GM23338 (cell line): ENCODE measurements around the gene TTC3. TPM values are rescaled to one million over a fixed set of nuclear protein-coding genes. Genes with fewer than 3 reads are reported as not detected.

Experiments
- ATAC-seq: fragments of 200-7000 bp; cut with Tn5 transposase; 3 replicates; pipeline ENCODE4 v1.9.1; 2020
- DNase-seq: peaks from one replicate; pipeline ENCODE4 v3.0.0-alpha.2; 2015; ENCODE audit warnings: low spot score
- H2AFZ ChIP-seq: fragments of 200-600 bp; sonication (generic); 2 replicates; pipeline ENCODE4 v1.8.0; 2016; ENCODE audit warnings: antibody characterized with exemption, mild to moderate bottlenecking, moderate library complexity
- H3F3A ChIP-seq: fragments of 200-600 bp; sonication (generic); replicated peaks from 2 replicates; pipeline ENCODE4 v1.8.0; 2017; ENCODE audit warnings: antibody characterized with exemption, mixed run types, low read depth
- H3K27ac ChIP-seq: fragments of 200-600 bp; sonication (generic); 2 replicates; pipeline ENCODE4 v1.6.1; 2016; ENCODE audit warnings: low read depth
- H3K27me3 ChIP-seq: fragments of 200-600 bp; sonication (generic); 2 replicates; pipeline ENCODE4 v1.8.0; 2016; ENCODE audit warnings: mild to moderate bottlenecking, mixed run types, moderate library complexity; ENCODE audit not compliant: insufficient read depth
- H3K36me3 ChIP-seq: fragments of 200-600 bp; sonication (generic); 2 replicates; pipeline ENCODE4 v1.8.0; 2016; ENCODE audit warnings: mild to moderate bottlenecking; ENCODE audit not compliant: insufficient read depth
- H3K4me1 ChIP-seq: fragments of 200-600 bp; sonication (generic); 2 replicates; pipeline ENCODE4 v1.8.0; 2016; ENCODE audit warnings: mild to moderate bottlenecking, moderate library complexity; ENCODE audit not compliant: insufficient read depth
- H3K4me2 ChIP-seq: fragments of 200-600 bp; sonication (generic); 2 replicates; pipeline ENCODE4 v1.7.1; 2017; ENCODE audit warnings: mixed run types
- H3K4me3 ChIP-seq: fragments of 200-600 bp; sonication (generic); 2 replicates; pipeline ENCODE4 v1.6.1; 2016; ENCODE audit warnings: mixed run types
- H3K79me2 ChIP-seq: fragments of 200-600 bp; sonication (generic); replicated peaks from 2 replicates; pipeline ENCODE4 v1.8.0; 2017; ENCODE audit warnings: mild to moderate bottlenecking; ENCODE audit not compliant: insufficient read depth
- H3K9me2 ChIP-seq: fragments of 200-600 bp; sonication (generic); 2 replicates; pipeline ENCODE4 v1.8.0; 2017; ENCODE audit not compliant: insufficient read depth
- H4K20me1 ChIP-seq: fragments of 200-600 bp; sonication (generic); replicated peaks from 2 replicates; pipeline ENCODE4 v1.8.0; 2017; ENCODE audit warnings: mild to moderate bottlenecking; ENCODE audit not compliant: insufficient read depth
- H3K27ac Mint-ChIP-seq: 2 replicates; pipeline ENCODE4 v1.8.0; 2020; ENCODE audit warnings: inconsistent platforms, mild to moderate bottlenecking, moderate library complexity, mixed read lengths
- H3K27me3 Mint-ChIP-seq: 3 replicates; pipeline ENCODE4 v1.8.0; 2022; ENCODE audit warnings: low read depth, mild to moderate bottlenecking, moderate library complexity, mixed read lengths, inconsistent platforms; ENCODE audit not compliant: insufficient read depth, poor library complexity
- H3K36me3 Mint-ChIP-seq: 3 replicates; pipeline ENCODE4 v1.8.0; 2021; ENCODE audit warnings: low read depth, mild to moderate bottlenecking, inconsistent platforms, moderate library complexity, mixed read lengths
- H3K4me1 Mint-ChIP-seq: 3 replicates; pipeline ENCODE4 v1.8.0; 2020; ENCODE audit warnings: mild to moderate bottlenecking, inconsistent platforms, mixed read lengths
- H3K4me3 Mint-ChIP-seq: 3 replicates; pipeline ENCODE4 v1.8.0; 2021; ENCODE audit warnings: moderate library complexity, mild to moderate bottlenecking, inconsistent platforms, mixed read lengths
- H3K9me3 Mint-ChIP-seq: 3 replicates; pipeline ENCODE4 v1.8.0; 2020; ENCODE audit warnings: moderate library complexity, mild to moderate bottlenecking, inconsistent platforms, mixed read lengths
- NANOG ChIP-seq: IDR thresholded peaks from 2 replicates; pipeline ENCODE4 v1.6.1; 2016; ENCODE audit warnings: antibody characterized with exemption, borderline replicate concordance
- POLR2AphosphoS5 ChIP-seq: IDR thresholded peaks from 2 replicates; pipeline ENCODE4 v1.6.1; 2016; ENCODE audit warnings: antibody characterized with exemption, low read depth
- polyA plus RNA-seq: library from polyadenylated mRNA; unstranded; fragments of >200 nt; fragmentation: Nextera tagmentation; extraction: Ambion mirVana; gene quantifications from 2 replicates; pipeline ENCODE4 v1.2.1, GENCODE V29; 2016
- total RNA-seq: library from RNA; depleted of rRNA; stranded (reverse); fragments of >200 nt; shearing (Covaris generic); gene quantifications from 2 replicates; pipeline ENCODE4 v1.2.3, GENCODE V29; 2014
- TF ChIP-seq, protein P1 (sequence below): IDR thresholded peaks from one replicate; pipeline ENCODE4 v1.6.1; 2018; ENCODE audit warnings: antibody characterized with exemption; ENCODE audit not compliant: unreplicated experiment
- TF ChIP-seq, protein P2 (sequence below): fragments of 250-450 bp; sonication (Bioruptor Pico); IDR thresholded peaks from 2 replicates; pipeline ENCODE4 v1.5.0; 2020; ENCODE audit warnings: mild to moderate bottlenecking, moderate library complexity

TTC3 gene
- total and polyA plus RNA-seq, 2 experiments from 2014 or later = 28.9 to 48.6 TPM

DNA sequence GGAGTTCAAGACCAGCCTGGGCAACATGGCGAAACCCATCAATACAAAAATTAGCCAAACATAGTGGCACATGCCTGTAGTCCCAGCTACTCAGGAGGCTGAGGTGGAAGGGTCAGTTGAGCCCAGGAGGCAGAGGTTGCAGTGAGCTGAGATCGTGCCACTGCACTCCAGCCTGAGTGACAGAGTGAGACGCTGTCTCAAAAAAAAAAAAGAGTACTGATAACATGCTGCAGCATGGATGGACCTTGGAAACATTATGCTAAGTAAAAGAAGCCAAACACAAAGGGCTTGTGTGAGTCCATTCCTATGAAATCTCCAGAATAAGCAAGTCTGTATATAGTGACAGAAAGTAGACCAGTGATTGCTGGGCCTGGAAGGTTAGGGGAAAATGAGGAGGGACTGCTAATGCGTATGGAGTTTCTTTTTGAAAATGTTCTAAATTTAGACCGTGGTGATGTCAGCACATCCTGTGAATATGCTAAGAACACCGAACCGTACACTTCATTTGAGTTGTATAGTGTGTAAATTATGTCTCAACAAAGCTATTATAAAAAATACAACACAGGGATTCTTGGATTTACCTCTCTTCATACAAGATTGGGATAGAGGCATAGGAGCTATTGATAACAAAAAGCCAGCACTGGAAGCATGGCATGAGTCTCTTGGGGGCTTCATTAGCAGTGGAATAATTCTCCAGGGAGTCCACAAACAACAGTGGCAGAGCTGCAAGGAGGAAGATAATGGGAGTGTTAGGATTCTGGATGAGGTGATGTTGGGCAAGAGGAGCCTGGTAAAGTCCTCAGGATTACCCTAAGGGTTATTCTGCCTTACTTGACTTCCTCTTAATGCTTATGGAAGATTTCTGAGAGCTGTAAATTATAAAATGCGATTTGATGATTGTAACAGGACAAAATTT, 73.5 kb downstream of the TTC3 start:
- H3K4me3 ChIP-seq = no peak overlapping the region
- ATAC-seq (no peak), DNase-seq (no peak)
- no peaks in the 10 kb centered on the region for H3K27me3 Mint-ChIP-seq
- peaks cover 10% of the 10 kb centered on the region for H3K4me1 Mint-ChIP-seq
- peak overlapping the region; percentile 14; the same call in 1 of the 2 replicates for H3K27ac Mint-ChIP-seq
- H3K4me1 ChIP-seq = no peaks in the 10 kb centered on the region
- no peaks in the 10 kb centered on the region for H3K9me2 ChIP-seq
- H3K4me2 ChIP-seq = no peak overlapping the region
- H3K4me3 Mint-ChIP-seq = no peak overlapping the region
- H3K36me3 ChIP-seq = no peaks in the 10 kb centered on the region
- no peaks in the 10 kb centered on the region for H3K27me3 ChIP-seq
- H3K79me2 ChIP-seq = no peaks in the 10 kb centered on the region
- H2AFZ ChIP-seq = no peak overlapping the region
- no peaks in the 10 kb centered on the region for H3F3A ChIP-seq
- H4K20me1 ChIP-seq = no peaks in the 10 kb centered on the region
- no peak overlapping the region for H3K27ac ChIP-seq
- TF ChIP-seq POLR2AphosphoS5 = no peak
- TF ChIP-seq, protein P1, sequence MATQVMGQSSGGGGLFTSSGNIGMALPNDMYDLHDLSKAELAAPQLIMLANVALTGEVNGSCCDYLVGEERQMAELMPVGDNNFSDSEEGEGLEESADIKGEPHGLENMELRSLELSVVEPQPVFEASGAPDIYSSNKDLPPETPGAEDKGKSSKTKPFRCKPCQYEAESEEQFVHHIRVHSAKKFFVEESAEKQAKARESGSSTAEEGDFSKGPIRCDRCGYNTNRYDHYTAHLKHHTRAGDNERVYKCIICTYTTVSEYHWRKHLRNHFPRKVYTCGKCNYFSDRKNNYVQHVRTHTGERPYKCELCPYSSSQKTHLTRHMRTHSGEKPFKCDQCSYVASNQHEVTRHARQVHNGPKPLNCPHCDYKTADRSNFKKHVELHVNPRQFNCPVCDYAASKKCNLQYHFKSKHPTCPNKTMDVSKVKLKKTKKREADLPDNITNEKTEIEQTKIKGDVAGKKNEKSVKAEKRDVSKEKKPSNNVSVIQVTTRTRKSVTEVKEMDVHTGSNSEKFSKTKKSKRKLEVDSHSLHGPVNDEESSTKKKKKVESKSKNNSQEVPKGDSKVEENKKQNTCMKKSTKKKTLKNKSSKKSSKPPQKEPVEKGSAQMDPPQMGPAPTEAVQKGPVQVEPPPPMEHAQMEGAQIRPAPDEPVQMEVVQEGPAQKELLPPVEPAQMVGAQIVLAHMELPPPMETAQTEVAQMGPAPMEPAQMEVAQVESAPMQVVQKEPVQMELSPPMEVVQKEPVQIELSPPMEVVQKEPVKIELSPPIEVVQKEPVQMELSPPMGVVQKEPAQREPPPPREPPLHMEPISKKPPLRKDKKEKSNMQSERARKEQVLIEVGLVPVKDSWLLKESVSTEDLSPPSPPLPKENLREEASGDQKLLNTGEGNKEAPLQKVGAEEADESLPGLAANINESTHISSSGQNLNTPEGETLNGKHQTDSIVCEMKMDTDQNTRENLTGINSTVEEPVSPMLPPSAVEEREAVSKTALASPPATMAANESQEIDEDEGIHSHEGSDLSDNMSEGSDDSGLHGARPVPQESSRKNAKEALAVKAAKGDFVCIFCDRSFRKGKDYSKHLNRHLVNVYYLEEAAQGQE = no peak
- TF ChIP-seq, protein P2, sequence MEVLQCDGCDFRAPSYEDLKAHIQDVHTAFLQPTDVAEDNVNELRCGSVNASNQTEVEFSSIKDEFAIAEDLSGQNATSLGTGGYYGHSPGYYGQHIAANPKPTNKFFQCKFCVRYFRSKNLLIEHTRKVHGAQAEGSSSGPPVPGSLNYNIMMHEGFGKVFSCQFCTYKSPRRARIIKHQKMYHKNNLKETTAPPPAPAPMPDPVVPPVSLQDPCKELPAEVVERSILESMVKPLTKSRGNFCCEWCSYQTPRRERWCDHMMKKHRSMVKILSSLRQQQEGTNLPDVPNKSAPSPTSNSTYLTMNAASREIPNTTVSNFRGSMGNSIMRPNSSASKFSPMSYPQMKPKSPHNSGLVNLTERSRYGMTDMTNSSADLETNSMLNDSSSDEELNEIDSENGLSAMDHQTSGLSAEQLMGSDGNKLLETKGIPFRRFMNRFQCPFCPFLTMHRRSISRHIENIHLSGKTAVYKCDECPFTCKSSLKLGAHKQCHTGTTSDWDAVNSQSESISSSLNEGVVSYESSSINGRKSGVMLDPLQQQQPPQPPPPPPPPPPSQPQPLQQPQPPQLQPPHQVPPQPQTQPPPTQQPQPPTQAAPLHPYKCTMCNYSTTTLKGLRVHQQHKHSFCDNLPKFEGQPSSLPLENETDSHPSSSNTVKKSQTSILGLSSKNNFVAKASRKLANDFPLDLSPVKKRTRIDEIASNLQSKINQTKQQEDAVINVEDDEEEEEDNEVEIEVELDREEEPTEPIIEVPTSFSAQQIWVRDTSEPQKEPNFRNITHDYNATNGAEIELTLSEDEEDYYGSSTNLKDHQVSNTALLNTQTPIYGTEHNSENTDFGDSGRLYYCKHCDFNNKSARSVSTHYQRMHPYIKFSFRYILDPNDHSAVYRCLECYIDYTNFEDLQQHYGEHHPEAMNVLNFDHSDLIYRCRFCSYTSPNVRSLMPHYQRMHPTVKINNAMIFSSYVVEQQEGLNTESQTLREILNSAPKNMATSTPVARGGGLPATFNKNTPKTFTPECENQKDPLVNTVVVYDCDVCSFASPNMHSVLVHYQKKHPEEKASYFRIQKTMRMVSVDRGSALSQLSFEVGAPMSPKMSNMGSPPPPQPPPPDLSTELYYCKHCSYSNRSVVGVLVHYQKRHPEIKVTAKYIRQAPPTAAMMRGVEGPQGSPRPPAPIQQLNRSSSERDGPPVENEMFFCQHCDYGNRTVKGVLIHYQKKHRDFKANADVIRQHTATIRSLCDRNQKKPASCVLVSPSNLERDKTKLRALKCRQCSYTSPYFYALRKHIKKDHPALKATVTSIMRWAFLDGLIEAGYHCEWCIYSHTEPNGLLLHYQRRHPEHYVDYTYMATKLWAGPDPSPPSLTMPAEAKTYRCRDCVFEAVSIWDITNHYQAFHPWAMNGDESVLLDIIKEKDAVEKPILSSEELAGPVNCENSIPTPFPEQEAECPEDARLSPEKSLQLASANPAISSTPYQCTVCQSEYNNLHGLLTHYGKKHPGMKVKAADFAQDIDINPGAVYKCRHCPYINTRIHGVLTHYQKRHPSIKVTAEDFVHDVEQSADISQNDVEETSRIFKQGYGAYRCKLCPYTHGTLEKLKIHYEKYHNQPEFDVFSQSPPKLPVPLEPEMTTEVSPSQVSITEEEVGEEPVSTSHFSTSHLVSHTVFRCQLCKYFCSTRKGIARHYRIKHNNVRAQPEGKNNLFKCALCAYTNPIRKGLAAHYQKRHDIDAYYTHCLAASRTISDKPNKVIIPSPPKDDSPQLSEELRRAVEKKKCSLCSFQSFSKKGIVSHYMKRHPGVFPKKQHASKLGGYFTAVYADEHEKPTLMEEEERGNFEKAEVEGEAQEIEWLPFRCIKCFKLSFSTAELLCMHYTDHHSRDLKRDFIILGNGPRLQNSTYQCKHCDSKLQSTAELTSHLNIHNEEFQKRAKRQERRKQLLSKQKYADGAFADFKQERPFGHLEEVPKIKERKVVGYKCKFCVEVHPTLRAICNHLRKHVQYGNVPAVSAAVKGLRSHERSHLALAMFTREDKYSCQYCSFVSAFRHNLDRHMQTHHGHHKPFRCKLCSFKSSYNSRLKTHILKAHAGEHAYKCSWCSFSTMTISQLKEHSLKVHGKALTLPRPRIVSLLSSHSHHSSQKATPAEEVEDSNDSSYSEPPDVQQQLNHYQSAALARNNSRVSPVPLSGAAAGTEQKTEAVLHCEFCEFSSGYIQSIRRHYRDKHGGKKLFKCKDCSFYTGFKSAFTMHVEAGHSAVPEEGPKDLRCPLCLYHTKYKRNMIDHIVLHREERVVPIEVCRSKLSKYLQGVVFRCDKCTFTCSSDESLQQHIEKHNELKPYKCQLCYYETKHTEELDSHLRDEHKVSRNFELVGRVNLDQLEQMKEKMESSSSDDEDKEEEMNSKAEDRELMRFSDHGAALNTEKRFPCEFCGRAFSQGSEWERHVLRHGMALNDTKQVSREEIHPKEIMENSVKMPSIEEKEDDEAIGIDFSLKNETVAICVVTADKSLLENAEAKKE (CRISPR knock-in tag) = no peak
- no peak for TF ChIP-seq NANOG
- peaks cover 6% of the 10 kb centered on the region; the same call in 2 of the 3 replicates for H3K36me3 Mint-ChIP-seq
- H3K9me3 Mint-ChIP-seq = no peaks in the 10 kb centered on the region; the same call in 2 of the 3 replicates
